T47D (cell line): ENCODE measurements around the gene PITRM1.

Experiments used
- DNase-seq, 2 experiments: peaks; one replicate each; pipeline versions ENCODE4 v3.0.0 to v3.0.0-alpha.2; 2011 to 2012; ENCODE audit warnings: low read depth in 1 of 2, low spot score in 1 of 2
- JUND ChIP-seq: IDR thresholded peaks from 2 replicates; pipeline ENCODE4 v1.6.1; 2012; ENCODE audit warnings: low read depth
- in situ Hi-C: cut with HindIII; loops from 2 replicates; pipeline ENCODE4 v1.10.0; 2016; ENCODE audit warnings: low sequenced_read_pairs, low pct_unique_long_range_greater_than_20kb

PITRM1 gene

DNA sequence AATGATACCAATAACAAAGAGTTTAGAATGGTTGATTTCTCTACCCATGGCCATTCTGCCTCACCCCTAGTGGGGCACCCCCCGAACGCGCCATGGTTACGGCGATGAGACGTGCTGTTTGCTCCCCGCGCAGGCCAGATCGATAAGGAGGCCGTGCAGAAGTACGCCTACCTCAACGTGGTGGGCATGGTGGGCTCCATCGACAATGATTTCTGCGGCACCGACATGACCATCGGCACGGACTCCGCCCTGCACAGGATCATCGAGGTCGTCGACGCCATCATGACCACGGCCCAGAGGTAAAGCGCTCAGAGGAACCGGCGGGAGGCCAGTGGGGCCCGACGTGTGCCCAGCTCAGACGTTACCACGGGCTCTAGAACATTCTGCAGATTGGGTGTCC is 68.9 kb downstream of the PITRM1 start:
- in situ Hi-C loops = no loop called here
- no peak for DNase-seq

DNA sequence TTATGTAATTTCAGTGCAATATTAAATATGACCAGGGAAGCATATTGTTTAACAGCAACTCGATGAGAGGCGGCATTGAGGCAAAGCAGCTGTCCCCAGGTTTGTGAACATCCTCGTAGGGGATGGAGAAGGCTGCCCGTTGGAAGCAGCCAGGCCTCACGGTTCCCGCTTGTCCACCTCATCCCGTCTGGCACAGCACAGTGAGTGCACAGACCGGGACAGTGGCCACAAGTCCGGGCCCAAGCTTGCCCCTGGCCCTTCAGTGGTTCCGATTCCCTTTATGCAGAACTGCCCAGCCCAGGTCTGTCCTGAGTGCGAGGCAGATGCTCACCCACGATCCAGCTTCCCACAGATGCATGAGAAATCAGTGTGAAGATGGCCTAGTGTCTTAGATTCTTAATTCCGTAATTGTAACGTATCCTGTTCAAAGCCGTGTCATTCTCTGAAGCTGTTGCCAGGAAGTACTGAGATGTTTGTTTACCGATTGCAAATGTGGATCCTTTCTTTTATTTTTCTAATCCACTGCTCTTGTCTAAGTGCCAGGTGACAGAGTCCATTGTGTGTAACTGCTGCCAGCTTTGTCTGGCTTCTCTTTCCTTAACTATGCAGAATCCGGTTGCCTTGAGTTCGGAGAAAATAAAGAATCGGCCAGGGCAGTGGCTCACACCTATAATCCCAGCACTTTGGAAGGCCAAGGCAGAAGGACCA is 69.7 kb downstream of the PITRM1 start:
- peak in 1 of 2 experiments; percentile 41 for DNase-seq
- no peak for TF ChIP-seq JUND
- in situ Hi-C loops = no loop called here

More for the DNA sequence above, 68.9 kb downstream of the PITRM1 start:
- TF ChIP-seq JUND = no peak

DNA sequence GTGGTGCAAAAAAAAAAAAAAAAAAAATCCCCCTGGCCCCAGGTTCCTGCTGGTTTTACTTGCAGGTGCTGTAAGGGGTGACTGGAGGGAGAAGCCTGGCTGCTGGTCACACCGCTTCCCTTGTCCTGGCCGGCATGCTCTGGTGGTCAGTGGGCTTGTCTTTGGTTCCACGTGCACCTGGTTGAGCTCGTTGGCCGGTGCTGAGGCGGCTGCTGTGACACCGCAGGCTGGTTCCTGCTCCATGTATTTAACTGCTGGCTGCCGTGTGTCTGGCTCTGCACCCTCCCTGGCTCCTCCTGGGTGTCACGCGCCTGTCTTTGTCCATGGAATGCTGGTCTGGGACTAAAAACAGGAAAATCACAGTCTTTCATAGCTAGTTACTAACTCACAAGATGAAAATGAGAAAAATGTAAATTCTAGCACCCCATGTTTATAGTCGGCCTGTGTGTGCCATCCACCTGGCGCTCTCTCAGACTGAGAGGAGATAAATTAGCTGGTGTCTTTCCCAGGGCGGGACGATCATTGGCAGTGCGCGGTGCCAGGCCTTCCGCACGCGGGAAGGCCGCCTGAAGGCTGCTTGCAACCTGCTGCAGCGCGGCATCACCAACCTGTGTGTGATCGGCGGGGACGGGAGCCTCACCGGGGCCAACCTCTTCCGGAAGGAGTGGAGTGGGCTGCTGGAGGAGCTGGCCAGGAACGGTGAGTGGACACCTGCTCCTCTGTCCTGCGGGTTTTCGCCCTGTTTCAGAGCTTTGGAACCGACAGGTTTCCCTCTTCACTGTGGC is 71.5 kb downstream of the PITRM1 start:
- in situ Hi-C loops = no loop called here
- no peak for TF ChIP-seq JUND
- DNase-seq = no peak

DNA sequence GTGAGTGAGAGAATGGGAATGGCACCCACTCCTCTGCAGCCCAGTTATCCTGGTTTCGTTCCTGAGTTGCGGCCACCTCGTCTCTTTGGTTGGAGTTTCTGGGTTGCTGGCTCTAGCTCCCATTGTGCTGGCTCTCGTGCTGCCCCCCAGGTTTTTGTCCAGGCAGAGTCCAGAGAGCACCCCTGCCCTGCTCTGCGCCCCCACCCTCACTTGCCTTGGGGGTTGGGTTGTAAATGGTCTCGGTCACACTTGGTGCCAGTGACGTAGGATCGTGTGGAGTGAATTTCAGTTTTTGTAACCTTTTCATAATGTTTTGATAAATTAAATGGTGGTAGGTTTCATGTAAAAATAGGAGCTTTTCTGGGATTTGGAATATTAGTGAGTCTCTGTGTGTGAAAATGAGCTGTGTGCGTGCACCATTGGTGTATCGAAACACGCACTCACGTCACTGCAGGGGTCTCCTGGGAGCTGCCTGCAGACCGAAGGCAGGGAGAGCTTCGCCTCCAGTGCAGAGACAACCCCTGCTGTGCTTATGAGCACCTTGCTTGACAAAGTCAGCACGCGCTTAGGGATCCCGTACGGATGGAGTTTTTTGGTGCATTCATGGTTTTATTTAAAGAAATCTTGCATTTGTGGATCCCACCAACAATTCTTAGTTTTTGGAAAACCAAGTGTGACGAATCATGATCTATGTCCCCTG is 72.3 kb downstream of the PITRM1 start:
- in situ Hi-C loops = no loop called here
- no peak for TF ChIP-seq JUND
- no peak for DNase-seq

DNA sequence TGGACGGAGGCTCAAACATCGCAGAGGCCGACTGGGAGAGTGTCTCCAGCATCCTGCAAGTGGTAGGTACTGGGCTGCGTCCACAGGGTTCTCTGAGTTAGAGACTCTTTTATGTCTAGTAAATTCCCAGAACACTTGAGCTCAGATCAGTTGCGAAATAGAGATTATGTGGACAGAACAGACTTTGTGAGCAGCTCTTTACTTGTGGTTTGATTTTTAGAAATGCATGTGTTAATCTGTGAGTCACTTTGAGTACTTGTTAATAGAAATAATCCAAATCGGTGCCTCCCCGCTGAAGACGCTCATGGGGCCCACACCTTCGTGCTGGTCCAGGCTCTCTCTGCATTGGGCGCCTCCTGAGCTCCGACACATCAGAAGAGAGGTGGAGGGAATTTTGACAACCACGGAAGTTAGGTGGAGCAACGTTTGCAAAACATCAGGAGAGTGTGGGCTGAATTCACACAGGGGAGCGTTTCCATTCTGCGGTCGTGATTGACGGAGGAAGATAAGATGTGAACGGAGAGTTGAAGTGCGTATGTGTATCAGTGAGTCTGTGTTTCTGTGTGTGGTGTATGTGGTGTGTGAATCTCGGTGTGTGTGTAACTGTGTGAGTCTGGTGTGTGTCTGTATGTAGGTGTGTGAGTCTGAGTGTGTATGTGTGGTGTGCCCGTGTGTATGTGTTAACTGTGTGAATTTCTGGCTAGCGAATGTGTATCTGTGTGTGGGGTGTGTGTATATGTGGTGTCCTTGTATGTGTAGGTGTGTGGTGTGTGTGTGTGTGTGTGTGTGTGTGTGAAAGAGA is 73.1 kb downstream of the PITRM1 start:
- TF ChIP-seq JUND = no peak
- in situ Hi-C loops = no loop called here
- DNase-seq = no peak

DNA sequence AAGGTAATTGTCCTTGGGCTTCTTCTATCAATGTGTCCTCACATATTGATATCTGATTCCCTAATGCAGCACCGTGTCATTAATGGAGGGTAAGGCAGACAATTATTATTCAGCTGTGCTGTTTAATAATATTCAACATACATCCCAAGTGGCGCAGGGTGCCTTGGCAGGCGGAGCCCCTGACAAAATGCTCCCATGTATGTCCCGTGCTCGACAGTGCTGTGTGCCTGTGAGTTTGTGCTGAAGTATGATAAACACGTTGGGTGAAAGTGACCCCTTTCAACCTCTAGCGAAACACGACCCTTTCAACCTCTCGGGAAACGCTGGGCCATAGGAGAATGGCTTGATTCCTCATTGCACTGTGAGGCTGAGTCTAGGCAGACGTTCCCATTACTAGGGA is 73.9 kb downstream of the PITRM1 start:
- DNase-seq = no peak
- in situ Hi-C loops = no loop called here
- TF ChIP-seq JUND = no peak

DNA sequence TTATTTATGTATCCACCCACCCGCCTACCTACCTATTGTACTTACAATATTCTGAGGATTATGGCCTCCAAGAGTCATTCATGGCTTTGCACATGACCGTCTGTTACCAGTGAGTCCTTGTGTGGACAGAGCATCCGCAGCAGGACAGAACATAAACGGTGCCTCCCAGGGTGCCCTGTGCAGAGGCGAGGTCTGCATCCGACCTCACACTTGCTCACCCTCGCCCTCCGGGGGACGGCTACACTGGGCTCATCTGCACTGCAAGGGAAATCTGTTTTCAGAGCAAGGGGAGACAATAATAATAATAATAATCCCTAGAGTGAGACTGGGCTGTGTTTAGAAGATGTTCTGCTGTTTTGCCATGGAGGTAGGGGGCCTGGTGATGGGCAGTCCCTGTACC is 75.4 kb downstream of the PITRM1 start:
- no peak for DNase-seq
- in situ Hi-C loops = no loop called here
- no peak for TF ChIP-seq JUND

DNA sequence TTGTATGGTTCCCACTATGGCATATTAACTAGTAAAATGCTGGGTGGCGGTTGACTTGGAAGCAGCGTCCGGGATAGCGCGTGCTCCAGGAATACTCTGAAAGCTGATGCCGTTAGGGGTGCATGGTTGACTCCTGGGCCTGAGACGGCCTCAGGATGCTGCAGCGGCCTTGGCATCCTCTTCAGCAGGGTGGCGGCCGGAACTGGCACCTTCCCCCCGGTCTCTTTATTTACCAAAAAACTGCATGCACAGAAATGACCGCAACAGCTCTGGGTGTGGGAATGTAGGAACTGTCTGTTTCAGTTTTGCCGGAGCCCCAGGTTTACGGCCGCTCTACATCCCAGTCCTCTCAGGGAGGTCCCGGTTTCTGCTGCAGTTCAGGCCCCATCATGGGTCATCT is 76.4 kb downstream of the PITRM1 start:
- TF ChIP-seq JUND = no peak
- DNase-seq = no peak
- in situ Hi-C loops = no loop called here

DNA sequence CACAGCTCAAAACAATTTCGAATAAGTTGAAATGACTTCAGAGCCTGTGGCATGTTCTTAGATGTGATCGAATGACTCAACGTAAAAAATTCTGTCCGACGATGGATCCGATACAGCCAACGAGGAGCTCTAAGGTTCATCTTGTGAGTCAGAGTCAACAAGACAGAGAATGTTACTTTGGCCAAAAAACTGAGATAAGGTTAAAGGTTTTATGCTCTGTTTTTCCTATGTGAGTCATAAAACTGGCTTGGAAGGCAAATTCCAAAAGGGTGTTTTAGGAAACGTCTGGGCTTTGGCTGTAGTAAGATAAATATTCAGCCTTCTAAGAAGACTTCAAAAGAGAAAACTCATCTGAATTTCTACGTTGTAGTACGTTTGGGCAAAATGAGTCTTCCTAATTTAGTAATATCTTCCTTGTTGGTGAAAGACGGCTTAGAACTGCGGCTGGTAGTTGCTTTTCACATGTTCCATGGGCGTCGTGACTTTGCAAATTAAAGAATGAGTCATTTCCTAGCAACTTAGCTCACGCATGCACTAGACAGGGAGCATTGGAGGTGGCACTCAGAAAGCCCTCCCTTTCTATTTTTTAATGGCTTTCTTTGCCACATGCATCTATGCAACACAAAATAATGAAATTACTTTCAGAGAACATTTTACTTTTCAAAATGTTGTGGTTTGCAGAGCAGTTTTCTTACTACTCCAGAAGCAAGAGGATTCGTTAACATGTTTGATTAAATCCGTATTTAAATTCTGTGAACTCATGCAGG is 77.0 kb downstream of the PITRM1 start:
- peak in 1 of 2 experiments; percentile 38 for DNase-seq
- no peak for TF ChIP-seq JUND
- in situ Hi-C loops = no loop called here

DNA sequence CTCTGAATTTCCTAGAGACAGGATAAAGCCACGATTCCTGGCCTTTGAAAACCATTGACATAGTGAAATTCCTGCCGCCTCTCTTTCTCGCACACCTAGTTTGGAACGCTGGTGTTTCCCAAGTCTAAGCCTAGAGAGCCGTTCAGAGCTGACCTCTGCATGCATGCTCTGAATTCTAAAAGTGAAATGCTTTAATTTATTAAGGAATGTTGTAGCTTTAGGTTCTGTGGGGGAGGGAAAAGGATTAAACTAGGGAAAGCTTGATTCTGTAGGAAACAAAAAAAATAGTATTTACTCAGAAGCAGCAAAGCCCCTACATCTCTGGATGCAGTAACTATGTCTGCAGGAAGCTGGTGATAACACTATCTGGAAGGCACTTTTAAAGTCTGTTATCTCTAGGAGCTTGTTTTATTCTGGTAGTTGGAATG is 78.0 kb downstream of the PITRM1 start:
- DNase-seq = no peak
- in situ Hi-C loops = no loop called here

DNA sequence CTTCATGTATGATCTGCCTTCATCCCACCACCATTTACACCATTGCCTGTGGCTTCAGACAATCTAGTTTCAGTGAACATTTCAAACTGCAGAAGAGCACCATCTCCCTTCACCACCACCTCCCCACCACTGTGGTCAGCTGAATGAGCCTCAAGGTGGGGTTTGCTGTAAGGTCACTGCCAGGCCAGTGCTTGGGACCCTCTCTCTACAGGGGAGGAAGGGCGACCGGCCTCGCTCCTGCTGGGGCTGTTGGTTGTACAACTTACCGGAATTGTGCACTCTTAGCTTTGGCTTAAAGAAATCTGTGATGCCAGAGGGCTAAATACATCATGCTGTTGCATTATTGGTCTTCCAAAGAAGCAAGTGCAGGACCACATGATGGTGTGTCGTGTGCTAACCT is 78.6 kb downstream of the PITRM1 start:
- no peak for DNase-seq
- no peak for TF ChIP-seq JUND
- in situ Hi-C loops = no loop called here

More for the DNA sequence above, 78.0 kb downstream of the PITRM1 start:
- no peak for TF ChIP-seq JUND

DNA sequence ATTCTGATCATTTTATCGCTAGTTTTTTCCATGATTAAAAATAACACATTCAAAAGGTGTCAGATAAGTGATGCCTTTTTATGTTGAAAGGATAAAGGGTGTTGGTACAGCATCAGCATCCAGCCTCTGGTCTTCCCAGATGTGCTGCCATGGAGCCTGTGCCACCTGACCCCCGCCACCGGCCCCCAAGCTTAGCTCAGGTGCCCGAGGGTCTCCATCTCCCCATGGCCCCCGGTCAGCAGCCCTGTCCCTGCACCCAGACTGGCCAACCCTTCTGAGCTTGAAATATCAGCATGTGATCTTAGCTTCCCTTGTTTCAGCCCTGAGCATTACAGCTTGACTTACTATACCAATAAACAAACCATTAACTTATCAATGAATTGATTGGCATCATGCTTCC is 80.7 kb downstream of the PITRM1 start:
- in situ Hi-C loops = no loop called here
- DNase-seq = no peak
- TF ChIP-seq JUND = no peak
